K562 (cell line): ENCODE results near the gene HS3ST2.

Source experiments
- CHD2 ChIP-seq: IDR thresholded peaks from 2 replicates; pipeline ENCODE4 v1.6.1; 2011; ENCODE audit warnings: low read depth, low read length
- CTBP1 ChIP-seq: fragments of 450-650 bp; IDR thresholded peaks from 2 replicates; pipeline ENCODE4 v1.6.1; 2016; ENCODE audit warnings: borderline replicate concordance
- EP300 ChIP-seq: IDR thresholded peaks from 2 replicates; pipeline ENCODE4 v1.6.1; 2012; ENCODE audit warnings: low read length, improper control_type of control experiment
- HCFC1 ChIP-seq: IDR thresholded peaks from 2 replicates; pipeline ENCODE4 v1.6.1; 2012; ENCODE audit warnings: low read depth, low read length, improper control_type of control experiment
- KAT7 ChIP-seq: sonication (generic); formaldehyde crosslinking; IDR thresholded peaks from 2 replicates; pipeline ENCODE4 v1.8.0; 2022; ENCODE audit warnings: missing genetic modification reagents, mild to moderate bottlenecking, borderline replicate concordance
- KDM1A ChIP-seq, 2 experiments: fragments of 450-650 bp; IDR thresholded peaks; 2 replicates each; pipeline ENCODE4 v1.6.1; 2016; ENCODE audit warnings: mild to moderate bottlenecking in 2 of 2
- KDM4B ChIP-seq, 2 experiments: fragments of 450-650 bp in 1 of 2; sonication (generic) in 1 of 2; IDR thresholded peaks; 2 replicates each; pipeline ENCODE4 v1.6.1; 2016 to 2017; ENCODE audit warnings: borderline replicate concordance in 2 of 2, antibody characterized with exemption in 1 of 2, low read depth in 1 of 2, mild to moderate bottlenecking in 1 of 2
- POLR2A ChIP-seq: fragments of 450-650 bp; conservative IDR thresholded peaks from 2 replicates; pipeline ENCODE4 v1.6.1; 2016
- SPI1 ChIP-seq: IDR thresholded peaks from 2 replicates; pipeline ENCODE4 v1.6.1; 2011; ENCODE audit warnings: low read depth, low read length, control low read depth, borderline replicate concordance
- TOE1 ChIP-seq, 2 experiments: fragments of 450-650 bp in 1 of 2; sonication (generic) in 1 of 2; formaldehyde crosslinking in 1 of 2; IDR thresholded peaks; 2 replicates each; pipeline versions ENCODE4 v1.7.1 to v1.8.0; 2016 to 2022; ENCODE audit warnings: borderline replicate concordance in 2 of 2, mild to moderate bottlenecking in 2 of 2, antibody characterized with exemption in 1 of 2, inconsistent platforms in 1 of 2, low read depth in 1 of 2, missing genetic modification reagents in 1 of 2, moderate library complexity in 1 of 2
- ZNF24 ChIP-seq: fragments of 450-650 bp; IDR thresholded peaks from 2 replicates; pipeline ENCODE4 v1.6.1; 2016
- ZNF778 ChIP-seq: fragments of 450-650 bp; formaldehyde crosslinking; IDR thresholded peaks from 2 replicates; pipeline ENCODE4 v1.4.0; 2020; ENCODE audit warnings: mild to moderate bottlenecking, moderate library complexity
- TF ChIP-seq, protein P1 (sequence below): fragments of 450-650 bp; IDR thresholded peaks from 2 replicates; pipeline ENCODE4 v1.6.1; 2016

DNA sequence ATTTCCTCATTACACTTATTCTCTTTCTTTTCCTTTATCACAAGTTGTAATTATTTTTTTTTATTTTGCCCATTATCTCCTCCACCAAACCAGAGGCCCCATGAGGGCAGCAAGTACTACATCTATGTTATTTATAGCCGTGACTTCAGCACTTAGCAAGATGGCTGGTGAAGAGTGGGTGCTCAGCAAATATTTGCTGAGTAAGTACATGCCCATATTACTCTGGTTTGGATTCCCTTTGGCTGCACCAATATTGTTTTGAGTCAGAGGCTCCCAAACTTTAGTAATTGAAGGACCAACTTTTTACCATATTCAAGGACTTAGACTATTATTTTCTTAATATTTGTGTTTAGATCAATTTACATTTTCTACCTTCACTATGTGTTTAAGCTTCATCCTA lies 83.2 kb downstream of the HS3ST2 start:
- TF ChIP-seq SPI1, result no peak
- no peak for TF ChIP-seq CHD2
- TF ChIP-seq EP300, result no peak
- TF ChIP-seq ZNF24, result no peak
- no peak for TF ChIP-seq KAT7
- no peak for TF ChIP-seq CTBP1
- TF ChIP-seq ZNF778 (CRISPR knock-in tag), result no peak
- TF ChIP-seq TOE1 (IDR thresholded peaks at IDR 0.05; ENCODE audit: borderline replicate concordance), result no peak
- TF ChIP-seq TOE1 (CRISPR knock-in tag; IDR thresholded peaks at IDR 0.05; ENCODE audit: borderline replicate concordance, low read depth), result no peak
- TF ChIP-seq, protein P1, sequence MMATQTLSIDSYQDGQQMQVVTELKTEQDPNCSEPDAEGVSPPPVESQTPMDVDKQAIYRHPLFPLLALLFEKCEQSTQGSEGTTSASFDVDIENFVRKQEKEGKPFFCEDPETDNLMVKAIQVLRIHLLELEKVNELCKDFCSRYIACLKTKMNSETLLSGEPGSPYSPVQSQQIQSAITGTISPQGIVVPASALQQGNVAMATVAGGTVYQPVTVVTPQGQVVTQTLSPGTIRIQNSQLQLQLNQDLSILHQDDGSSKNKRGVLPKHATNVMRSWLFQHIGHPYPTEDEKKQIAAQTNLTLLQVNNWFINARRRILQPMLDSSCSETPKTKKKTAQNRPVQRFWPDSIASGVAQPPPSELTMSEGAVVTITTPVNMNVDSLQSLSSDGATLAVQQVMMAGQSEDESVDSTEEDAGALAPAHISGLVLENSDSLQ, result no peak
- TF ChIP-seq HCFC1, result no peak
- no peak for TF ChIP-seq KDM1A (IDR thresholded peaks at IDR 0.05)
- TF ChIP-seq KDM4B (IDR thresholded peaks at IDR 0.05; ENCODE audit: borderline replicate concordance in 2 of 2, low read depth in 1 of 2), result no peak
- TF ChIP-seq POLR2A, result no peak
